Activated CD8-positive, alpha-beta memory T cell treated with anti-CD3 and anti-CD28 coated beads, Interleukin-2, amount 50 U/mL, for 4 hours (primary cell): ENCODE results near the gene XPC.
"Not testable (repeated sequence)": the region's sequence is repeated elsewhere in the genome, so short reads cannot be mapped to it uniquely, and the experiment has no call there.

ENCODE experiments used
- DNase-seq: peaks from one replicate; pipeline ENCODE4 v3.0.0-alpha.2; 2020

XPC gene

GRCh38 chr3:14178247-14179113 is at the start of gene XPC, which contains the start of gene LSM3:
TSS of gene XPC (minus strand) at chr3:14178601. CDS start at chr3:14178568, 33 bp downstream.
TSS of gene LSM3 (plus strand) at chr3:14178817. CDS start at chr3:14178861, 44 bp downstream.
- DNase-seq: peak; percentile 98

- DNase-seq: no peak
Measured at GRCh38 chr3:14227856-14228255, 49.5 kb upstream of the XPC start.

GRCh38 chr3:14226351-14226750 is 48.0 kb upstream of the XPC start:
- not testable (repeated sequence) for DNase-seq

- DNase-seq: no peak
Measured at GRCh38 chr3:14225421-14225820, 47.0 kb upstream of the XPC start.

- DNase-seq: no peak
Measured at GRCh38 chr3:14224895-14225294, 46.5 kb upstream of the XPC start.

- DNase-seq: no peak
Measured at GRCh38 chr3:14223595-14223994, 45.2 kb upstream of the XPC start.

- no peak for DNase-seq
Measured at GRCh38 chr3:14222900-14223594, 44.6 kb upstream of the XPC start.

- no peak for DNase-seq
Measured at GRCh38 chr3:14222457-14222856, 44.1 kb upstream of the XPC start.

GRCh38 chr3:14221902-14222301 is 43.5 kb upstream of the XPC start:
- no peak for DNase-seq

- no peak for DNase-seq
Measured at GRCh38 chr3:14220933-14221332, 42.5 kb upstream of the XPC start.

- no peak for DNase-seq
Measured at GRCh38 chr3:14218355-14218754, 40.0 kb upstream of the XPC start.

GRCh38 chr3:14216257-14217048 is 38.1 kb upstream of the XPC start:
- DNase-seq: peak; percentile 54

GRCh38 chr3:14214764-14215163 is 36.4 kb upstream of the XPC start:
- no peak for DNase-seq

- no peak for DNase-seq
Measured at GRCh38 chr3:14213066-14213774, 34.8 kb upstream of the XPC start.

- no peak for DNase-seq
Measured at GRCh38 chr3:14212032-14212431, 33.6 kb upstream of the XPC start.

- DNase-seq: no peak
Measured at GRCh38 chr3:14211621-14212020, 33.2 kb upstream of the XPC start.

- no peak for DNase-seq
Measured at GRCh38 chr3:14210843-14211594, 32.6 kb upstream of the XPC start.

GRCh38 chr3:14210290-14210688 is 31.9 kb upstream of the XPC start:
- no peak for DNase-seq

- no peak for DNase-seq
Measured at GRCh38 chr3:14209581-14210289, 31.3 kb upstream of the XPC start.

GRCh38 chr3:14208977-14209394 is 30.6 kb upstream of the XPC start:
- no peak for DNase-seq

- no peak for DNase-seq
Measured at GRCh38 chr3:14208168-14208567, 29.8 kb upstream of the XPC start.
